Measurements from ENCODE around the gene TSSK6.

Gene TSSK6

GRCh38 chr19:19502808-19503602 is 12.3 kb downstream of the TSSK6 start:
- DNase-seq = no peak

GRCh38 chr19:19502281-19502680 is 13.1 kb downstream of the TSSK6 start:
- DNase-seq = no peak

GRCh38 chr19:19501798-19502197 is 13.6 kb downstream of the TSSK6 start:
- no peak for DNase-seq

- DNase-seq = no peak
Measured at GRCh38 chr19:19500975-19501644, 14.2 kb downstream of the TSSK6 start.

GRCh38 chr19:19499272-19499995 is 15.9 kb downstream of the TSSK6 start:
- DNase-seq = no peak

- no peak for DNase-seq
Measured at GRCh38 chr19:19498255-19498991, 16.9 kb downstream of the TSSK6 start.

GRCh38 chr19:19495614-19496603 is 19.4 kb downstream of the TSSK6 start:
- no peak for DNase-seq

DNA sequence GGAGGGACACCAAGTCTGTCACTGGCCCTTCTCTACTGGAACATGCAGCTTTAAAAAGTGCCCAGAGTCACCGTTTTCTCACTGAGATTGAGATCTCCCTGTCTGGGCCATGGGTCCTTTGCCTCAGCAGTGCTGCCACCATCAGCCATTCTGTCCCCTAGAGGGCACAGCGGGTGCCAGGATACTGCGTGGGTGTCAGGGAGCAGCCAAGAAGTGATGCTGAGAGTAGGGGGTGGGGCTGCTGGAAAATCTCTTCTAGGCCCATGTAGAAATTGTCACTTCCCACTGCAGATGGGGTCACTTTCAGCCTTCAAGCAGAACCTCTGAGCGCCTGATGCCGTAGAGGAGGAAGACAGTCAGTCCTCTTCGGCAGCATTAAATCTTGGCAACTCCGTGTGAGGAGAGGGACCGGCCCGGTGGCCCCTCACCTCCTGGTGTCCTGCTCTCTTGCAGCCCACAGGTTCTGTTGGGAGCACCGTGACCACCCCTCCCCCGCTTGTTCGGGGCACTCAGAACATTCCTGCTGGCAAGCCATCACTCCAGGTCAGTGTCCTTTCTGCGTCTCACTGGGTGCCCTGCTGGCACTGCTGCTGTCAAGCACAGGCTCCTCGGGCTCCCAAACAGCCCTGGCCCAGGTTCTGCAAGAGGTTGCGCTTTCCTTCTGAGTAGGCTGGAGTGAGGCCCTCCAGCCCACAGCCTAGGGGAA is 21.4 kb downstream of the TSSK6 start:
- DNase-seq = no peak

GRCh38 chr19:19492026-19492610 is 23.2 kb downstream of the TSSK6 start:
- no peak for DNase-seq

- DNase-seq = no peak
Measured at GRCh38 chr19:19491321-19492025, 23.9 kb downstream of the TSSK6 start.

DNA sequence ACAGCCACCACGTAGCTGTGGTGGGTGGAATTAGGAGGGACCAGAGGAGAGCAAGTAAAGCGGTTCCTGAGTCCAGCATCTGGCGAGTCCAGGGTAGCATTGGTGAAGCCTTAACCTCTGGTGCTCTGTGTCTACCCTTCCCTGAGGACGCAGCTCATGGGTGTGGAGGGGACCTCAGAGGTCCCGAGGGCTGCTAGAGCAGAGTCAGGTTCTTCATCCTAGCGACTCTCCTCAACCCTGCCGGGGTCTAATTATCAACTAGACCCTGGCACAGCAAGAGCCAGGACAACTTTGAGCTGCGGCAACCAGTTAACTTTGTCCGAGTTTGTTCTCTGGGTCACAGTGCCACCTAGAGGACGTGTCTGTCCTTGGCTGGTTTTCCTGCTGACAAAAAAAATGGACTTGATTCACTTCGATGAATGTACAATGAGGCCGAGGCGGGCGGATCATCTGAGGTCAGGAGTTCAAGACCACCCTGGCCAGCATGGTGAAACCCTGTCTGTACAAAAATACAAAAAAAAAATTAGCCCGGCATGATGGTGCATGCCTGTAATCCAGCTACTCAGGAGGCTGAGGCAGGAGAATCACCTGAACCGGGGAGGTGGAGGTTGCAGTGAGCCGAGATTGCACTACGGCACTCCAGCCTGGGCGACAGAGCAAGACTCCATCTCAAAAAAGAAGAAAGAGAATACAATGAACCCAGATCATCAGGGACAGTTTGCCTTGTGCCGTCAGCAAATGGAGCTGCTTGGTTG is 25.0 kb downstream of the TSSK6 start:
- DNase-seq = peak; percentile 79

DNA sequence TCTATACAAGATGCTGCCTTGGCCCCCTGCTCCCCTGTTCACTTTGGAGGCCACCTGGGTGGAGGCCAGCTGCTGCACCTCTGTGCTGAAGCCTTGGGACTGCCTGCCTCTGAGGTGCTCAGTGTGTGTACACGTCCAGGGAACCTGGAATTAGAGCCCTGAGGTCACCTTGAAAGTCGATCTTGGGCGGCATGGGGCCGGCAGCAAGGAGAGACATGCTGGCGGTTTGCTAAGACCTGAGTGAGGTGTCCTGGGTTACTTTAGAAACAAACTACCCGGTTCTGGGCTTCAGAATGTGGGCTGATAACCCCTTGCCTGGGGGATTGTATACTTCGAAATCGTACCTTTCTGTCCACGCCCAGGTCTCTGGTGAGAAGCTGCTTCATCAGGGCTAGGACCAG is 25.5 kb downstream of the TSSK6 start:
- DNase-seq = no peak

GRCh38 chr19:19488875-19489690 is 26.3 kb downstream of the TSSK6 start:
- peak; percentile 90 for DNase-seq

DNA sequence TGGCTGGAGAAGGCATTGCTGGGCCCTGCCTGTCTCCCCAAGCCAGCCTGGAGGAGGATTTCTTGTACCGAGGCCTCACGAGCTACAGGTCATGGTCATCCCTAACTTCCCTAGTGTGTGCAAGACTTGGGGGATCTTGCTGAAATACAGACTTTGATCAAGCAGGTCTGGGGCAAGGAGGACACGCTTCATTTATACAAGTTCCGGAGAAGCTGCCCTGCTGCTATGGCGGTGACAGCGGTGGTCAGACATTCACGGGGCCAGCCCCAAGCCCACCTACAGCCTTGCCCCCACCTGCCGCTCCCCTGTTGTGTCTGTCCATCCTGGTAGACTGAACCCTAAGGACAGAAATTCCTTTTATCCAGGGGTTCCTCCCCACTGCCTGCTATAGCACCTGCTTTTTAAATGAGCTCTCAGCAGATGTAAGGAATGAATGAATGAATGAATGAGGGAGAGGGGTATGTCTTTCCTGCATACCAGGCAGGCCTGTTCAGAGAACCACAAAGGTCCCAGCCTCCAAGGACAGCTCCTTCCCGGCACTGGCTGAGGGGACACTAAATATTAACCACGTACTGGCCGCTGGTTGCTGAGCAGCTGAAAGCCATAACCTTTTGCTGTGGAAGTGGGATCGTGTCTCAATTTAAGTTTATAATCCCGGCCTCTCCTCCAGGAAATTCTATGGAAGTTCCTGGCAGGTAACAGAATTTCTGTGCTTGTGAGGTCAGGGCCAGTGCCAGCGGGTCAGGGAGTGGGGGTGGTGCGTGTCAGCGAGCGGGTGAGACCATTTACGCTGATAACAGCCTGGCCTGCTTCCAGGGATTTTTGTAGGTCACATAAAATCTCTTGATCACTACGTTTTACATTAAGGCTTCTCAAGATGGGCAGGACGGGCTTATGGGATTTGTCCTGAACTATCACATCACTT is 27.1 kb downstream of the TSSK6 start:
- peak; percentile 27 for DNase-seq

DNA sequence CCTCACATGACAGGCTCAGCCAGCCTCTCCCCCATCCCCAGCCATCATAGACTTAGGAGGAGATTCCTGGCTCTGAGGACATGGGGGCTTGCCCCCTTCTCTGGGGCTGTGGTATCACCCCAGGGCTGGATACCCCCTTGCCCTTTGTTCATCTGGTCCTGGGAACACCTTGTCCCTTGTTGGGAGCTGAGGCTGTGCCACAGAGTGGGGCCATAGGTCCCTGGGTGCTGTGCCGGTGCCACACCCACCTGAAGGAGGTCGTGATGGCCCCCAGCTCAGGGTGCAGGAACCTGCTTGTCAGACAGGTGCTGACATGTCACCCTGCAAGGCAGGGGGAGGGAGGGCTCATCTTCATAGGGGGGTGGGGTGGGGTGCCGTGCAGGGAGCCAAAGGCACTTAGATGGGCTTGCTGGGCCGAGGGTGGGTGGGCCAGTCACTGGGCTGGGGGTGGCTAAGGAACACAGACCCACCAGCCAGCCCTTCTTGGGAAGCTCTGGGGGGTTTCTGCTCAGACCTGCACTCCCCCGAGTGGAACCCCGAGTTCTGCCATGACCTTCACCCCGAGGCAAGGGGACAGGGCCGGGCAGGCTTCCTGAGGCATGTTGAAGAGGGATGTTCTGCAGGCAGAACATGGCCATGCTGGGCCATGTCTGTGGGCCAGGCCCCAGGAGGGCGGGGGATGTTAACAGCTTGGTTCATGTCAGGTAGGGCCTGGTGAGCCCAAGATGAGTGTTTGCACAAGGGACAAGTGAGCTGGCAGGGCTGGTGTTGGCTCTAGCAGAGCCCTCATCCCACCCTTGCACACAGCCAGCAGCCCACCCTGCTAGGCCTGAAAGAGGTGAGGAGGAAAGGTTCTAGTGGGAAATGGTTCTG is 28.0 kb downstream of the TSSK6 start:
- DNase-seq = no peak
